ENCODE results near the gene LDLRAD3. TPM values are rescaled to one million over a fixed set of nuclear protein-coding genes. Genes with fewer than 3 reads are reported as not detected.
A peak's percentile ranks its signal among the peaks of the same experiment; 100 is the strongest.

The LDLRAD3 gene
- total RNA-seq, 2 donors from 2014 or later: 30.8 to 42.5 TPM

DNA sequence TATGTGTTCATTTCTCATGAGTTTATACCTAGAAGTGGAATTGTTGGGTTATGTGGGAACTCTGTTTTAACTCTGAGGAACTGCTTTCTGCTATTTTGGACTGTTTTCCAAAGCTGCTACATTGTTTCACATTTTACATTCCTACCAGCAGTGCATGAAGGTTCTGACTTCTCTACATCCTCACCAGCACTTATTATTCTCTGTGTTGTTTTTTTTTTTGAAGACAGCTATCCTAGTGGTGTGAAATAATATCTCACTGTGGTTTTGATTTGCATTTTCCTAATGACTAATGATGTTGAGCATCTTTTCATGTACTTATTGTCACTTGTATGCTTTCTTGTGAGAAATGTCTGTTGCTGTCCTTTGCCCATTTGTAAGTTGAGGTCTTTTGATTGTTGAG lies 175.4 kb downstream of the LDLRAD3 start:
- no peaks in the 10 kb centered on the region for H3K9me3 ChIP-seq
- DNase-seq (ENCODE audit: low spot score): no peak
- no peaks in the 10 kb centered on the region for H3K4me1 ChIP-seq (replicated peaks)
- TF ChIP-seq POLR2A (IDR thresholded peaks at IDR 0.05) (no peak), POLR2AphosphoS5 (IDR thresholded peaks at IDR 0.05) (no peak)
- TF ChIP-seq, protein P1, sequence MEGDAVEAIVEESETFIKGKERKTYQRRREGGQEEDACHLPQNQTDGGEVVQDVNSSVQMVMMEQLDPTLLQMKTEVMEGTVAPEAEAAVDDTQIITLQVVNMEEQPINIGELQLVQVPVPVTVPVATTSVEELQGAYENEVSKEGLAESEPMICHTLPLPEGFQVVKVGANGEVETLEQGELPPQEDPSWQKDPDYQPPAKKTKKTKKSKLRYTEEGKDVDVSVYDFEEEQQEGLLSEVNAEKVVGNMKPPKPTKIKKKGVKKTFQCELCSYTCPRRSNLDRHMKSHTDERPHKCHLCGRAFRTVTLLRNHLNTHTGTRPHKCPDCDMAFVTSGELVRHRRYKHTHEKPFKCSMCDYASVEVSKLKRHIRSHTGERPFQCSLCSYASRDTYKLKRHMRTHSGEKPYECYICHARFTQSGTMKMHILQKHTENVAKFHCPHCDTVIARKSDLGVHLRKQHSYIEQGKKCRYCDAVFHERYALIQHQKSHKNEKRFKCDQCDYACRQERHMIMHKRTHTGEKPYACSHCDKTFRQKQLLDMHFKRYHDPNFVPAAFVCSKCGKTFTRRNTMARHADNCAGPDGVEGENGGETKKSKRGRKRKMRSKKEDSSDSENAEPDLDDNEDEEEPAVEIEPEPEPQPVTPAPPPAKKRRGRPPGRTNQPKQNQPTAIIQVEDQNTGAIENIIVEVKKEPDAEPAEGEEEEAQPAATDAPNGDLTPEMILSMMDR (IDR thresholded peaks at IDR 0.05): no peak
- no peaks in the 10 kb centered on the region for H3K36me3 ChIP-seq
- intact Hi-C loops (cut with DNase I): no loop called here
- H3K27me3 ChIP-seq (replicated peaks; ENCODE audit: insufficient read depth): no peaks in the 10 kb centered on the region
- H3K27ac ChIP-seq: no peak overlapping the region
- no peak overlapping the region for H3K4me3 ChIP-seq

DNA sequence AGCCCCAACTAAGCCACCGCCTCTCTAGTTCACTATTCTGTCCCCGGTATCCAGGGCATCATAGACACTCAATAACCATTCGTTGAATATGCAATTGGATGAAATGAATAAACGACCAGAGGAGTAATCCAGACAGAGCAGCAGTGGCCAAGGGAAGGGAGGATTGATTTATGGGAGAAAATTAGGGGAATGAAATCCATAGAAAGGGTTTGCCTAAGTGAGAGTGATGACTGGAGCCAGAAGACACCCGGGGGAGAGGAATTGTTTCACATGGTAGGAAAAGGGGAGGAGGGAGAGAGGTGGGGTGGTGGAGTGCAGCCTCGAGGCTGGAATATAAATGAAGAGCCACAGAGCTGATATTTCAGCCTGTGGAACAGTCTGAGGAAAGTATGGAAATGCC lies 177.2 kb downstream of the LDLRAD3 start:
- intact Hi-C loops (cut with DNase I): no loop called here

DNA sequence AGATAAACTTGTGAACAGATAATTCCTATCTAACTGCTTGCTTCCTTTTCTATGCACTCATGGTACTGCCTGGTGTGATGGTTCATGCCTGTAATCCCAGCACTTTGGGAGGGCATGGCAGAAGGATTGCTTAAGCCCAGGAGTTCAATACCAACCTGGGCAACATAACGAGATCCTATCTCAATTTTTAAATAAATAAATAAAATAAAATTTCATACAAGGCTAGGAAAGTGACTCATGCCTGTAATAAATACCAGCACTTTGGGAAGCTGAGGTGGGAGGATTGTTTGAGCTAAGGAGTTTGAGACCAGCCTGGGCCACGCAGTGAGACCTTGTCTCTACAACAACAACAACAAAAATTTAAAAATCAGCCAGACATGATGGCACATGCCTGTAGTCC lies 178.8 kb downstream of the LDLRAD3 start:
- 48% methylated on average over 2 of the region's 2 CpGs for WGBS
- Histone ChIP-seq H3K27ac (no peak overlapping the region), H3K4me1 (replicated peaks) (no peaks in the 10 kb centered on the region), H3K27me3 (replicated peaks; ENCODE audit: insufficient read depth) (no peaks in the 10 kb centered on the region), H3K36me3 (no peaks in the 10 kb centered on the region), H3K4me3 (no peak overlapping the region), H3K9me3 (no peaks in the 10 kb centered on the region)
- no peak for DNase-seq (ENCODE audit: low spot score)
- TF ChIP-seq, protein P1 (IDR thresholded peaks at IDR 0.05): no peak
- intact Hi-C loops (cut with DNase I): no loop called here

More for the DNA sequence above, 177.2 kb downstream of the LDLRAD3 start:
- H3K4me3 ChIP-seq: no peak overlapping the region
- H3K4me1 ChIP-seq (replicated peaks): no peaks in the 10 kb centered on the region
- no peaks in the 10 kb centered on the region for H3K36me3 ChIP-seq
- no peak for DNase-seq (ENCODE audit: low spot score)
- no peak overlapping the region for H3K27ac ChIP-seq
- TF ChIP-seq, protein P1 (IDR thresholded peaks at IDR 0.05): no peak
- TF ChIP-seq POLR2AphosphoS5 (IDR thresholded peaks at IDR 0.05) (no peak), POLR2A (IDR thresholded peaks at IDR 0.05) (no peak)
- no peaks in the 10 kb centered on the region for H3K27me3 ChIP-seq (replicated peaks; ENCODE audit: insufficient read depth)
- H3K9me3 ChIP-seq: no peaks in the 10 kb centered on the region
- whole genome bisulfite sequencing: 70% methylated on average over 6 of the region's 6 CpGs

DNA sequence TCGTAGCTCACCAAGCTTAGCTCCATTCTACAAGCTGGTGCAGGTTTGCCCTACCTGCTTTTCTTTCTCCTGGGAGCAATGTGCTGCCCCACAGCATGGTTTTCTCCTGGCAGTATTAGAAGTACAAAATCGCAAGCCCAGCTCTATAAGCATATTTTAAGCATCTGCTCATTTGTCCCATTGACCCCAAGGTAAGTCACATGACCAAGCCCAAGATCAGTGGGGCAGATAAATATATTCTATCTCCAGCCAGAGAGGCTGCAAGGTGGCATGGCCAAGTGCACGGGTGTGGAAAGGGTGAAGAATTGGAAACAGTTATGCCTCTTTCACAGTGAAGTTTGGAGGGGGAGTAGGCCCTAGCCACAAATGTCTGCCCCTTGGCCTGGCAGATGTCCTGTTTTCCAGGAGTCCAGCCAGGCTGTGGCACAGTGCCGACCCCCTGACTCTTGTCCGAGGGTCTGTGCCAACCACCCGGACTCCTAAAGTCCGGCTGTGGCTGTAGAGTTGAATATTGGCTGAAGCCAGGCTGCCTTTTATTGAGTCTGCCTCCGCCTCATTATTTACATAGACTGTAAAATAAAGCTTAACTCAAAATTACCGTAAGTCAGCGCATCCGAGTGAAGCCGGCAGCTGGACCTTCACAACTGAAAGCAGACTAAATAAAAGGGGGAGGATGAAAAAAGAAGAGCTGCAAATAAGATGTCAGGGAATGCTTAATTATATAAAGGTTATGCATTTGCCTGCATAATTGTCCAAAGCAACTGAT lies 179.7 kb downstream of the LDLRAD3 start:
- H3K27ac ChIP-seq: peak overlapping the region; percentile 3 to 19
- H3K9me3 ChIP-seq: no peaks in the 10 kb centered on the region
- DNase-seq (ENCODE audit: low spot score): no peak
- no peaks in the 10 kb centered on the region for H3K36me3 ChIP-seq
- H3K4me1 ChIP-seq (replicated peaks): no peaks in the 10 kb centered on the region
- no peak overlapping the region for H3K4me3 ChIP-seq
- no peak for TF ChIP-seq POLR2AphosphoS5 (IDR thresholded peaks at IDR 0.05)
- TF ChIP-seq, protein P1 (IDR thresholded peaks at IDR 0.05): no peak
- intact Hi-C loops (cut with DNase I): no loop called here
- WGBS: 17% methylated on average over 12 of the region's 12 CpGs
- no peaks in the 10 kb centered on the region for H3K27me3 ChIP-seq (replicated peaks; ENCODE audit: insufficient read depth)

DNA sequence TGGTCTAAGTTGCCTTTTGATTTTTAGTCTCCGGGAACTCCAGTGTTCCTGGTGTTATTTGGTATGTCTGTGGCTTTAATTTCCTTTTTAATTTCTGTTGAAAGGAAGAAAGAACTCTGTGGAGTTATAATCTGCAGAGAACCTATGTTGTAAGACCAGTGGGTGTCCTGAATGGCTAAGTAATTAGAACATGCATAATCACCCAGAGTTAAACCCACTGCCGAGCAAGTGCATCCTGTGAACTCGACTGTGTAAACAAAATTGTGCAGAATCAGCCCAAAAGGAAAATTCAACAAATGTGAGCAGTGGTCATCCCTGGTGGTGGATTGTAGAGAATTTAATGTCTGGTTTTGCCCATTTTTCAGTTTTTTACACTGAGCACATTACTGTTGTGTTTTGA lies 182.8 kb downstream of the LDLRAD3 start:
- 55% methylated on average over 3 of the region's 3 CpGs for WGBS
- intact Hi-C loops (cut with DNase I): no loop called here
- no peaks in the 10 kb centered on the region for H3K36me3 ChIP-seq

More for the DNA sequence above, 182.8 kb downstream of the LDLRAD3 start:
- TF ChIP-seq POLR2A (IDR thresholded peaks at IDR 0.05) (no peak), POLR2AphosphoS5 (IDR thresholded peaks at IDR 0.05) (no peak)
- TF ChIP-seq, protein P1 (IDR thresholded peaks at IDR 0.05): no peak
- H3K27ac ChIP-seq: no peak overlapping the region
- DNase-seq (ENCODE audit: low spot score): no peak
- H3K4me3 ChIP-seq: no peak overlapping the region
- no peaks in the 10 kb centered on the region for H3K27me3 ChIP-seq (replicated peaks; ENCODE audit: insufficient read depth)
- no peaks in the 10 kb centered on the region for H3K4me1 ChIP-seq (replicated peaks)
- no peaks in the 10 kb centered on the region for H3K9me3 ChIP-seq

Measured in prostate gland (tissue), 2 donors.